Endothelial cell of umbilical vein (primary cell): ENCODE measurements around the gene CTXND1. TPM values are rescaled to one million over a fixed set of nuclear protein-coding genes. Genes with fewer than 3 reads are reported as not detected.

Experiments used
- BruUV-seq: library from RNA; stranded (reverse); fragments of 400-500 nt; replicated peaks from 2 replicates; lab custom pipeline; 2021; lab: Mats Ljungman, UMichigan
- CTCF ChIA-PET: fragments of 300-600, 350-600 bp; sonication (Branson Sonifier 250); formaldehyde crosslinking; loops from one replicate; lab custom pipeline; 2021; ENCODE audit warnings: antibody characterized with exemption, inconsistent platforms; lab: Charles Lee
- POLR2A ChIA-PET: fragments of 300-600, 350-600 bp; sonication (Branson Sonifier 250); formaldehyde crosslinking; loops from one replicate; lab custom pipeline; 2021; ENCODE audit warnings: antibody characterized with exemption, inconsistent platforms; lab: Charles Lee
- DNase-seq: peaks from one replicate; pipeline ENCODE4 v3.0.0-alpha.2; 2011; ENCODE audit warnings: low read depth, low spot score
- FAIRE-seq: peaks from 2 replicates; lab custom pipeline; 2011; peaks lifted over from hg19 to GRCh38; lab: Jason Lieb, UNC
- H2AFZ ChIP-seq: 2 replicates; pipeline ENCODE4 v1.6.0; 2012; ENCODE audit warnings: low read depth, low read length, control low read depth, inconsistent platforms
- H3K27ac ChIP-seq: 2 replicates; pipeline ENCODE4 v1.5.1; 2011; ENCODE audit warnings: low read depth, mild to moderate bottlenecking, control low read depth, low read length, moderate library complexity; ENCODE audit not compliant: insufficient read depth
- H3K27me3 ChIP-seq, 2 experiments: 2 replicates each; pipeline versions ENCODE4 v1.6.0 to v1.6.1; 2011; ENCODE audit warnings: low read length in 2 of 2, mixed read lengths in 1 of 2; ENCODE audit not compliant: control insufficient read depth in 2 of 2, insufficient read depth in 2 of 2
- H3K36me3 ChIP-seq, 2 experiments: 2 replicates in 1 of 2; 3 replicates in 1 of 2; pipeline ENCODE4 v1.5.1; 2011; ENCODE audit warnings: low read length in 2 of 2, mild to moderate bottlenecking in 1 of 2, moderate library complexity in 1 of 2; ENCODE audit not compliant: control insufficient read depth in 2 of 2, insufficient read depth in 2 of 2; ENCODE audit errors: extremely low read depth in 1 of 2
- H3K4me1 ChIP-seq: 3 replicates; pipeline ENCODE4 v1.5.1; 2011; ENCODE audit warnings: mild to moderate bottlenecking, low read length; ENCODE audit not compliant: control insufficient read depth, insufficient read depth; ENCODE audit errors: extremely low read depth
- H3K4me2 ChIP-seq: 2 replicates; pipeline ENCODE4 v1.6.1; 2011; ENCODE audit warnings: low read length, control low read depth, mixed read lengths; ENCODE audit not compliant: insufficient read depth
- H3K4me3 ChIP-seq, 3 experiments: fragments of 200-600 bp in 1 of 3; sonication (generic), shearing (Covaris generic) in 1 of 3; replicated peaks in 1 of 3; 2 replicates each; pipeline ENCODE4 v1.5.1; 2011 to 2016; ENCODE audit warnings: control low read depth in 3 of 3, low read length in 3 of 3, mild to moderate bottlenecking in 2 of 3, inconsistent platforms in 1 of 3, low read depth in 1 of 3, moderate library complexity in 1 of 3; ENCODE audit not compliant: insufficient read depth in 1 of 3
- H3K79me2 ChIP-seq: 2 replicates; pipeline ENCODE4 v1.6.0; 2012; ENCODE audit warnings: low read length, inconsistent platforms; ENCODE audit not compliant: control insufficient read depth, insufficient read depth
- H3K9ac ChIP-seq: replicated peaks from 2 replicates; pipeline ENCODE3; 2011; ENCODE audit warnings: low read length, control low read depth; ENCODE audit not compliant: insufficient read depth; ENCODE audit errors: extremely low read depth
- H3K9me1 ChIP-seq: replicated peaks from 3 replicates; pipeline ENCODE4 v1.6.0; 2011; ENCODE audit warnings: mild to moderate bottlenecking, low read length; ENCODE audit not compliant: control insufficient read depth, insufficient read depth; ENCODE audit errors: extremely low read depth
- H3K9me3 ChIP-seq: replicated peaks from 2 replicates; pipeline ENCODE4 v1.5.1; 2012; ENCODE audit warnings: low read length, inconsistent platforms; ENCODE audit not compliant: control insufficient read depth, insufficient read depth
- H4K20me1 ChIP-seq: replicated peaks from 2 replicates; pipeline ENCODE3; 2011; ENCODE audit warnings: mild to moderate bottlenecking, low read length; ENCODE audit not compliant: control insufficient read depth, insufficient read depth; ENCODE audit errors: extremely low read depth
- EZH2 ChIP-seq: IDR thresholded peaks from 2 replicates; pipeline ENCODE4 v1.6.1; 2012; ENCODE audit warnings: borderline replicate concordance, low read depth, mild to moderate bottlenecking, moderate library complexity, low read length, inconsistent platforms; ENCODE audit not compliant: severe bottlenecking
- FOS ChIP-seq: IDR thresholded peaks from 2 replicates; pipeline ENCODE4 v1.6.1; 2011; ENCODE audit warnings: mild to moderate bottlenecking, low read length, moderate library complexity, borderline replicate concordance; ENCODE audit not compliant: insufficient read depth
- GATA2 ChIP-seq: IDR thresholded peaks from 2 replicates; pipeline ENCODE4 v1.7.0; 2011; ENCODE audit warnings: low read depth, mild to moderate bottlenecking, moderate library complexity, mixed read lengths, low read length; ENCODE audit not compliant: insufficient read length, insufficient read depth
- JUN ChIP-seq: IDR thresholded peaks from 2 replicates; pipeline ENCODE4 v1.6.1; 2011; ENCODE audit warnings: borderline replicate concordance, low read depth; ENCODE audit not compliant: insufficient read length, insufficient read depth
- MAX ChIP-seq: IDR thresholded peaks from 2 replicates; pipeline ENCODE4 v1.6.1; 2011; ENCODE audit not compliant: insufficient read depth, insufficient read length
- MYC ChIP-seq: IDR thresholded peaks from one replicate; pipeline ENCODE4 v1.6.1; 2011; ENCODE audit warnings: mild to moderate bottlenecking, low read depth, low read length
- POLR2A ChIP-seq: IDR thresholded peaks from 2 replicates; pipeline ENCODE4 v1.6.1; 2012; ENCODE audit warnings: low read depth, mild to moderate bottlenecking, control low read depth, low read length
- POLR2AphosphoS5 ChIP-seq: IDR thresholded peaks from 2 replicates; pipeline ENCODE4 v1.6.1; 2012; ENCODE audit warnings: low read depth, mild to moderate bottlenecking, control low read depth, low read length, moderate library complexity; ENCODE audit not compliant: insufficient read depth
- dilution Hi-C: fragments of 300-500 bp; cut with MboI; formaldehyde crosslinking; loops from one replicate; pipeline ENCODE4 v1.15.0; 2019; ENCODE audit warnings: low sequenced_read_pairs; ENCODE audit not compliant: extremely low pct_ligation_motif_present
- intact Hi-C: fragments of 100-400 bp; cut with micrococcal nuclease; formaldehyde crosslinking; loops from one replicate; pipeline ENCODE4 v1.10.0; 2022
- polyA plus RNA-seq, 4 experiments: library from polyadenylated mRNA; depleted of rRNA in 3 of 4; stranded (reverse) in 3 of 4; unstranded in 1 of 4; fragments of >200 nt; gene quantifications; 2 replicates each; pipeline versions ENCODE4 v1.2.1 to v1.2.3, GENCODE V29; 2011 to 2012; ENCODE audit warnings: missing spikeins in 1 of 4
- total RNA-seq: library from RNA; stranded (reverse); gene quantifications from 2 replicates; pipeline ENCODE4 v1.2.3, GENCODE V29; 2021
- TF ChIP-seq, protein P1 (sequence below), 2 donors: IDR thresholded peaks; 1 replicate in 1 of 2; 2 replicates in 1 of 2; pipeline ENCODE4 v1.5.1; 2011; ENCODE audit warnings: low read length in 2 of 2, mild to moderate bottlenecking in 2 of 2, moderate library complexity in 2 of 2, control low read depth in 1 of 2, inconsistent platforms in 1 of 2, low read depth in 1 of 2; ENCODE audit not compliant: insufficient read depth in 1 of 2; ENCODE audit errors: extremely low read depth in 1 of 2

CTXND1 gene
- total and polyA plus RNA-seq, 2 donors (not counting 3 experiments of a cell fraction or from before 2014, with no cell fraction given): not detected

- Histone ChIP-seq H3K27me3 (no peaks in the 10 kb centered on the region), H3K36me3 (peaks cover 0 to 2% of the 10 kb centered on the region in 2 experiments), H3K9me3 (no peaks in the 10 kb centered on the region), H3K79me2 (no peaks in the 10 kb centered on the region), H3K9ac (no peak overlapping the region), H3K27ac (no peak overlapping the region), H3K4me1 (peaks cover 11% of the 10 kb centered on the region), H3K9me1 (no peaks in the 10 kb centered on the region), H4K20me1 (no peaks in the 10 kb centered on the region), H3K4me3 (no peak overlapping the region), H3K4me2 (no peak overlapping the region), H2AFZ (no peak overlapping the region)
- ChIA-PET CTCF (interaction anchor here (4.2 kb wide), 1 partner anchor 11 kb away, joined by 31 read pairs; no protein-coding TSS in a partner anchor), POLR2A (interaction anchor here (1.2 to 1.5 kb wide), 2 partner anchors 18 to 140 kb away, joined by 3 to 4 read pairs; no protein-coding TSS in a partner anchor)
- DNase-seq (no peak), FAIRE-seq (no peak)
- dilution Hi-C loops (no loop called here), intact Hi-C loops (no loop called here)
- BruUV-seq: no TSS peak
- TF ChIP-seq POLR2A (no peak), GATA2 (no peak), EZH2 (no peak), MAX (no peak), FOS (no peak), JUN (no peak), POLR2AphosphoS5 (no peak), MYC (no peak)
- TF ChIP-seq, protein P1, sequence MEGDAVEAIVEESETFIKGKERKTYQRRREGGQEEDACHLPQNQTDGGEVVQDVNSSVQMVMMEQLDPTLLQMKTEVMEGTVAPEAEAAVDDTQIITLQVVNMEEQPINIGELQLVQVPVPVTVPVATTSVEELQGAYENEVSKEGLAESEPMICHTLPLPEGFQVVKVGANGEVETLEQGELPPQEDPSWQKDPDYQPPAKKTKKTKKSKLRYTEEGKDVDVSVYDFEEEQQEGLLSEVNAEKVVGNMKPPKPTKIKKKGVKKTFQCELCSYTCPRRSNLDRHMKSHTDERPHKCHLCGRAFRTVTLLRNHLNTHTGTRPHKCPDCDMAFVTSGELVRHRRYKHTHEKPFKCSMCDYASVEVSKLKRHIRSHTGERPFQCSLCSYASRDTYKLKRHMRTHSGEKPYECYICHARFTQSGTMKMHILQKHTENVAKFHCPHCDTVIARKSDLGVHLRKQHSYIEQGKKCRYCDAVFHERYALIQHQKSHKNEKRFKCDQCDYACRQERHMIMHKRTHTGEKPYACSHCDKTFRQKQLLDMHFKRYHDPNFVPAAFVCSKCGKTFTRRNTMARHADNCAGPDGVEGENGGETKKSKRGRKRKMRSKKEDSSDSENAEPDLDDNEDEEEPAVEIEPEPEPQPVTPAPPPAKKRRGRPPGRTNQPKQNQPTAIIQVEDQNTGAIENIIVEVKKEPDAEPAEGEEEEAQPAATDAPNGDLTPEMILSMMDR (IDR thresholded peaks at IDR 0.05; ENCODE audit: extremely low read depth in 1 of 2, insufficient read depth in 1 of 2, low read depth in 1 of 2, low read length in 2 of 2): no peak
Observed at GRCh38 chr15:80161468-80162016, 90.5 kb downstream of the CTXND1 start.
